Neuron (in vitro differentiated cells): ENCODE measurements around the gene CBS.
"Not testable (repeated sequence)": the region's sequence is repeated elsewhere in the genome, so short reads cannot be mapped to it uniquely, and the experiment has no call there.

Experiments
- H2AFZ ChIP-seq: one replicate; pipeline ENCODE4 v1.6.1; 2013; ENCODE audit warnings: low read depth, mild to moderate bottlenecking, inconsistent platforms, low read length, moderate library complexity
- H3K27me3 ChIP-seq: one replicate; pipeline ENCODE4 v1.6.1; 2013; ENCODE audit warnings: low read length; ENCODE audit not compliant: insufficient read depth
- H3K36me3 ChIP-seq: one replicate; pipeline ENCODE4 v1.6.1; 2013; ENCODE audit warnings: low read length; ENCODE audit not compliant: insufficient read depth
- H3K4me1 ChIP-seq: one replicate; pipeline ENCODE4 v1.6.1; 2013; ENCODE audit warnings: low read length; ENCODE audit not compliant: insufficient read depth
- H3K4me3 ChIP-seq: 2 replicates; pipeline ENCODE4 v1.5.1; 2013; ENCODE audit warnings: mild to moderate bottlenecking, low read length, moderate library complexity
- H3K9me3 ChIP-seq: one replicate; pipeline ENCODE4 v1.6.1; 2013; ENCODE audit warnings: low read length

Gene CBS

DNA sequence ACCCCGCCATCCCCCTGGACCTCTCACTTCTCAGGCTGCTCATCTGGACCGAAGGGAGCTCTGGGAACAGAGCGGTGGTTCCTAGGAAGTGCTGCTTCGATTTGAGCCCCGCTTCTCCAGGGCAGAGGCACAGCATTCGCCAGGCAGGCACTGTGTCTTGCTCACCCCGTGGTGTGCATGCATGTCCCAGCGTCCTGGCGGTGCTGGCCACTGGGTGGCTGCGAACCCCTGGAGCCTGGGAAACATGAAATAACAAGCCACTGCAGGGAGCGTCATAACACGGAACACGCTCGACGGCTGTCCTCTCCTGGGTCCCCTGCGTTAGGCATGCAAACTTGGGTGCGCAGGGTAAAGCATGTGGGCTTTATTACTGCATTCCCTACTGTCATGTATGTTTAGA lies 13.8 kb upstream of the CBS start:
- not testable (repeated sequence) for H3K36me3 ChIP-seq, H2AFZ ChIP-seq, H3K4me3 ChIP-seq, H3K9me3 ChIP-seq, H3K4me1 ChIP-seq, H3K27me3 ChIP-seq

DNA sequence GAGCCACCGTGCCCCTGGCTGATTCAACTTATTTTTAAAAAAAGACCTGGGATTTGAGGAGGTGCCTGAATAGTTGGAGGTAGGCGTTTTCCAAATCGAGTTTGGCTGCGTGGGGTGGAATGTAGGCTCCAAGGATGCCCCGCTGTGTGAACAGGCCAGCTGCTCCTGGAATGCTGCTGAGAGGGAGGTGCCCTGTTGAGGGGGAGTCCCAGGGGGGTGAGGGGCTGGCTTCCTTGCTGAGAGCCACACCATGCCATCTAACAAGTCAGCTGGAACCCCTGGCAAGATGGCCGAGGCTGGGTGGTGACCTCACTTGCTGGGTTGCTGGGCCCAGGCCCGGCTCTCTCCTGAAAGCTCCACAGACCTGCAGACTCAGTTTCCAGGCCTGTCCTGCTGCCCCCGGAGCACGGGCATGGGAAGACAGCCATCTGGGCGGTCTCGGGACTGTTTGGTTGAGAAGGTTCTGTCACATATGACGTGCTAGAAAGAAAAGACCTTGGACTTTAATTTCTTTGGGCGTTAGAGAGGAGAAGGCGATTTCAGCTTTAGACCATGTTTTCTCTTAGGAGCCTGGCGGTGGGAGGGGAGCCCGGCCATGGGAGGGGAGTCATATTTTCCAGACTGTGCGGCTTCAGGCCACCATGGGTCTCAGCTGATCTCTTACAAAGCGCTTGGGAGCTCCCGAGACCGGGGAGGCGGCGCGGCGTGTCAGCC lies 7.1 kb upstream of the CBS start:
- not testable (repeated sequence) for H3K27me3 ChIP-seq

DNA sequence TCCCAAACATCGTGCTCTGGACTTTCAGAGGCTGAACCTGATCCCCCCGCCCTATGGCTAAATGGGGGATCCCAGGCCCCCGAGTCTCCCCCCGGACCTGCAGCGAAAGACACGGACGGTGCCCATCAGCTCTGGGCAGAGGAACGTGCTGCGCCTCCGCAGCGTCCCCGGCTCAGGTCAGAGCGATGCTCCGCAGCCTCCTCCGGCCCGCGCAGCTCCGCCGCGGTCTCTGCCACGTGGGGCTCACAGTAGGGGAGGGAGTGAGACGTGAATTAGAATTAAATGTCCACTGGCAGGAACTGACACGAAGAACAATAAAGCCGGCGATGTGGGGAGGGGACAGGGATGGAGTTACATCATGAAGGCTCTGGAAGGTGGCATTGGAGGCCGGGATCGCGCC lies 1.0 kb upstream of the CBS start:
- H3K4me3 ChIP-seq, H3K36me3 ChIP-seq, H3K4me1 ChIP-seq, H3K27me3 ChIP-seq, H3K9me3 ChIP-seq, H2AFZ ChIP-seq: not testable (repeated sequence)

More for the DNA sequence above, 7.1 kb upstream of the CBS start:
- not testable (repeated sequence) for H3K4me1 ChIP-seq, H3K4me3 ChIP-seq, H3K36me3 ChIP-seq, H2AFZ ChIP-seq, H3K9me3 ChIP-seq

DNA sequence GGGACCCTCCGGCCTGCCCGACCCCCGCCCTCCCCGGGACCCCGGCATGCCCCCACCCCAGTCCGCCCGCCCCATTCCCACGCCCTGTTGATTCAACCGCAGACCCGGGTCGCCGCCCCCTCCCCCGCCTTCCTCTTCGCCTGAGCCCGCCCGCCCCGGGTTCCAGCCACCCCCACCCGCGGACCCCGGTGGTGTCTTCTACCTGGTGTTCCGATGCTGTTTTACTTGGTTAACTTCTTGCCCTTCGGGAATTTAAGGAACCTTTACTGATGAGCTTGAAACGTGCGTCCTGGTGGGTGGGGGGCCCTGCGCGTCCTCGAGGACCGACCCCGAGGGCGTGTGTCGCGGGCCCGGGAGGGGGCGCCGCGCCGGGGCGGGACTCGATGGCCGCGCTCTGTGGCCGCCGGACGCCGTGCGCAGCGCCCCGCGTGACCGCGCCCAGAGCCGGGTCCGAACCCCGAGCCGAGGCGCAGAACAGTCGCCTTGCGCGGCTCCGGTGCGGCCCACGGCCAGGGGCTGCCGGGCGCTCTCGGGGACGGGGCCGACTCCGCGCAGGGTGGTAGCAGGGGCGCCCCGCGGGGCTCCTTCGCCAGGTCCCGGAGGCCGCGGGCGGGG lies 495 bp upstream of the CBS start:
- H3K9me3 ChIP-seq, H3K4me1 ChIP-seq, H3K4me3 ChIP-seq, H3K36me3 ChIP-seq, H2AFZ ChIP-seq, H3K27me3 ChIP-seq: not testable (repeated sequence)

DNA sequence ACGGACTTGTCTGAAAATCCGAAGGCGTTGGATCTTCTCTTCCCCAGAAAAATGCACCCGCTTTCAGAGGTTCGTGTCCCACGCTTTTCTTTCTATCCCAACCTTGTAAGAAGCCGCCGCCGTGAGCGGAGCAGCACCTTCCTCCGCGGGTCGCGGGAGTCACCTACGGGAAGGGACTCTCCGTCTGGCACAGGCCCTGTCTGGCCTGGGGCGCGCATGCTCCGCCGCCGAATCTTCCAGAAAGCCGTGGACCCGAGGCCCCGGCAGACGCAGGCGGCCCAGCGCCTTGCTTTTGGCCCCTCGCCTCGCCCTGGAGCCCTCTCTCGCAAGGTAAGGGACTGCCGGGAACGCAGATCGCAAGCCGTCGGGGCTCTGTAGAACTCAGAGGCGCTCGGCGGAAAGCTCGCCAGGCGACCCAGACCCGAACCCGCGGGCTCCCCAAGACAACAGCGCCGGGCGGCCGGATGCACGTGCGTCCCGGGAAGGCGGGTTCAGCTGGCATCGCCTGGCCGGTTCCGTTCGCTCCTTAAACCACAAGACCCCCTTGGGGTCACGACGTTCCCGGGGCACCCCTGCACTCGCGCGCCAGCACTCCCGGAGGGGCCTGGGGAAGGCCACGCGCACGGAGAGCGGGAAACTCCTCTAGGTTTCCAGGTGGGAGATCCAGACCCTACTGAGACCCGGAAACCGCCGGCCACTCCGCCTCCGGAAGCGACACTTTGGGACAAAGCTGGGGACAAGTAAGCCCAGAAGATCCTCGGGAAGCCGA lies 1.1 kb downstream of the CBS start:
- not testable (repeated sequence) for H3K36me3 ChIP-seq, H3K9me3 ChIP-seq, H3K4me3 ChIP-seq, H3K4me1 ChIP-seq, H3K27me3 ChIP-seq, H2AFZ ChIP-seq

GRCh38 chr21:43072742-43073141 lies 2.9 kb downstream of the CBS start:
- H3K4me1 ChIP-seq, H2AFZ ChIP-seq, H3K4me3 ChIP-seq, H3K27me3 ChIP-seq, H3K9me3 ChIP-seq, H3K36me3 ChIP-seq: not testable (repeated sequence)

- H3K27me3 ChIP-seq, H3K4me1 ChIP-seq, H3K4me3 ChIP-seq, H2AFZ ChIP-seq, H3K36me3 ChIP-seq, H3K9me3 ChIP-seq: not testable (repeated sequence)
These were observed 6.0 kb downstream of the CBS start for GRCh38 chr21:43069682-43070081.

DNA sequence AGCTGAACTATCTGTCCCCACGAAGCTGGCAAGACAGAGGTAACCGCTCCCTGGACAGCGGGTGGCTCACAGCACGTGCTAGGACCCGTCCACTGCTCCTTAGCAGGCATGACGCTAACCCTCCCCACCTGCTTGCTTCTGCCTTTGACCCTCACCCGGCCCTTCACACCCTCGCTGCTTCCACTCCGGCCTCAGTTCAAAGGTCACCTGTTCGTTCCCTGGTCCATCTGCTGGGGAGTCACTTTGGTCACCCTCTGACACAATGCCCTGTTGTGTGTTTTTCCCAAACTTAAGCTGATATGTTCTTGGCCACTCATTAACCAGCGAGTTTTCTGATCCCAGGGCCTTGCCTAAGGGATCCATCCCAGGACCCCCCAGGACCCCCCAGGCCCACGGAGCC lies 7.6 kb downstream of the CBS start:
- not testable (repeated sequence) for H3K27me3 ChIP-seq, H3K9me3 ChIP-seq, H3K4me1 ChIP-seq, H3K36me3 ChIP-seq, H2AFZ ChIP-seq, H3K4me3 ChIP-seq

DNA sequence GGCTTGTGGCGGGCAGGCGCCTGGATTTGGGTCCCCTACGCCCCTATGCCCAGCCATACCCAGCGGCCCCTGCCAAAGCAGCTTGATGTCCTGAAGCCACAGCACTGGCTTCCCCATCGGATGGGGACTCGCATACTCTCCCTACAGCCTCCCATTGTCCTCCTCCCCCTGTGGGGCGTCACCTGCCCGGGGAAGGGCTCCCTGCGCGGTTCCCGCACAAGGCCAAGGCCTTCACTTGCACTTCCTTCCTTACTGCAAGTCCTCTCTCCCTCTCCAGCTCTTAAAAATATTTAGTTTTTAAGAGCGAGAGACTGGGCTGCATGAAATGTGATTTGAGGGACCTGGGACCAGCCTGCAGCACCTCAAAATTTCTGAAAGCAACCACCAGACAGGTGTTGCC lies 8.9 kb downstream of the CBS start:
- H3K4me3 ChIP-seq, H3K9me3 ChIP-seq, H3K36me3 ChIP-seq, H2AFZ ChIP-seq, H3K4me1 ChIP-seq, H3K27me3 ChIP-seq: not testable (repeated sequence)

DNA sequence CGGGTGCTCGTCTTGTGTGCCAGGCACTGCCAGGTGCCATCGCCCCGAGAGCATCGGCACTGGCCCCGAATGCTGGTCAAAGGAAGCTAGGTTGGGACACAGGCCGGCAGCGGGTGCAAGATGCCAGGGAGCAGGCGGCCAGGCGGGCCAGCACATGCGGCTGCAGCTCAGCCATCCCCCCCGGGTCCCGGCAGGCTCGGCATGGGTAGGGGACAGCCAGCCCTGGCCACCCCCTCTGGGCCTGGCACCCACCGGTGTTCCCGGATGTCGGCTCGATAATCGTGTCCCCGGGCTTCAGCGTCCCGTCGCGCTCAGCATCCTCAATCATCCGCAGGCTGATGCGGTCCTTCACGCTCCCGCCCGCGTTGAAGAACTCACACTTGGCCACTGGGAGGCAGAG lies 9.6 kb downstream of the CBS start:
- not testable (repeated sequence) for H3K4me3 ChIP-seq, H2AFZ ChIP-seq, H3K4me1 ChIP-seq, H3K36me3 ChIP-seq, H3K27me3 ChIP-seq, H3K9me3 ChIP-seq

DNA sequence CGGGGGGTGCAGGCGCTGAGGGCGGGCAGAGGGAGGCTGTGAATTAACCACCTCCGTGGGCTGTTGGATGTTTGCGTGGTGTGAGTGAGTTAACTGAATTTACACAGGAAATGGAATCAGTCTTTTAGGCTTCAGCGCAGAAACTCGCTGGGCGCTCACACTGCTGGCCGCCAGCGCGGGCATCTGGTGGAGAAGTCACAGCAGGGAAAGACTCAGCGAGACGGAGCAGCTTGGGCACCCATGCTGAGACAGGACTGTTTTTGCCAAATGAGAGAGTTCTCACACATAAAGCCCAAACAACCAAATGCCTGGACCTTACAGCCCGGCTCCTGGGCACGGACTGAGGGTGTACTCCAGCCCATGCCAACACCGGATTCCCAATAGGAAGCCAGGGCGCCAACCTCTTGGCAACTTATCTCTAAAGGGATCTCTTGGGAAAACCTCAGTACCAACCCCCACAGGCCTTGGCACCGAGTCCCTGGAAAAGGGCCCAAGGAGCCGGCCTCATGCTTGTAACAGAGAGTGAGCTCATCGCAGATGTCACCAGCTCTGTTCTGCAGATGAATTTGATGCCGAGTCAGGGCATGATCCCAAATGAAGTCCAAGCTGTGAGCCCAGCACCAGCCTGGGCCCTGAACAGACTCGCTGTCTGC lies 11.2 kb downstream of the CBS start:
- not testable (repeated sequence) for H3K27me3 ChIP-seq, H2AFZ ChIP-seq, H3K36me3 ChIP-seq, H3K9me3 ChIP-seq, H3K4me3 ChIP-seq, H3K4me1 ChIP-seq

- H2AFZ ChIP-seq, H3K27me3 ChIP-seq, H3K4me3 ChIP-seq, H3K4me1 ChIP-seq, H3K9me3 ChIP-seq, H3K36me3 ChIP-seq: not testable (repeated sequence)
These were observed 12.5 kb downstream of the CBS start for GRCh38 chr21:43062955-43063664.

- not testable (repeated sequence) for H3K9me3 ChIP-seq, H3K27me3 ChIP-seq, H3K4me1 ChIP-seq, H2AFZ ChIP-seq, H3K36me3 ChIP-seq, H3K4me3 ChIP-seq
These were observed 22.5 kb downstream of the CBS start for GRCh38 chr21:43053112-43053511.
